Measurements from ENCODE around the gene SURF1. TPM values are rescaled to one million over a fixed set of nuclear protein-coding genes. Genes with fewer than 3 reads are reported as not detected.

SURF1 gene
- total RNA-seq, 1 experiment from 2014 or later, result 71.7 TPM

DNA sequence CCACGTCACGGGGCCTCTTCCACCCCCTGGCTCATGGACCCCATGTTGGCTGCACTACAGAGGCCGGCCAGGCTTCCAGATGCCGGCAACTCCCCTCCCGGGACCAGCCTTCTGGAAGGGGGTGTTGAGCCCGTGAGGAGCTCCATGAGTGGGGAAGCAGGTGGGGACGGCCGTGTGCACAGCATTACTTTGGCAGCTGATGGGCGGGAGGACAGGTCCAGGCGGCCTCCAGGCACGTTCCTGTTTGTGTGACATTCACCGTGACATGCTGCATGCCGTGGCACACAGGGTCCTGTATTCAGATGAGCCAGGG is 52.2 kb downstream of the SURF1 start:
- no TSS peak for BruUV-seq (replicated peaks)
- intact Hi-C loops (cut with micrococcal nuclease), result no loop called here
- H3K9me2 ChIP-seq (ENCODE audit: insufficient read depth), result no peaks in the 10 kb centered on the region
- no peak overlapping the region for H3K9ac ChIP-seq (ENCODE audit: low read length)
- no peaks in the 10 kb centered on the region for H4K20me1 ChIP-seq (ENCODE audit: insufficient read depth)
- ChIA-PET RAD21 (ENCODE audit: low non-redundant PET in 1 of 2, low total read pairs in 2 of 2, uncharacterized antibody in 2 of 2, unreplicated experiment in 2 of 2) (no interaction called here), CTCF (no interaction called here), POLR2A (no interaction called here)
- H3K36me3 ChIP-seq (ENCODE audit: control insufficient read depth in 1 of 2, insufficient read depth in 2 of 2, low read length in 2 of 2), result no peaks in the 10 kb centered on the region
- no peaks in the 10 kb centered on the region for H3K79me2 ChIP-seq (ENCODE audit: insufficient read depth, low read length)
- no peak for DNase-seq (ENCODE audit: low read depth, low spot score)
- H2AFZ ChIP-seq (ENCODE audit: low read depth, low read length, poor library complexity, severe bottlenecking), result no peak overlapping the region
- TF ChIP-seq, protein P1, sequence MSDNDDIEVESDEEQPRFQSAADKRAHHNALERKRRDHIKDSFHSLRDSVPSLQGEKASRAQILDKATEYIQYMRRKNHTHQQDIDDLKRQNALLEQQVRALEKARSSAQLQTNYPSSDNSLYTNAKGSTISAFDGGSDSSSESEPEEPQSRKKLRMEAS (IDR thresholded peaks at IDR 0.05), result no peak
- TF ChIP-seq SP1 (IDR thresholded peaks at IDR 0.05; ENCODE audit: low read depth), result no peak
- TF ChIP-seq YY1 (IDR thresholded peaks at IDR 0.05; ENCODE audit: extremely low read depth, insufficient replicate concordance, low read depth, low read length), result no peak
- TF ChIP-seq POLR2A (IDR thresholded peaks at IDR 0.05; ENCODE audit: borderline replicate concordance, extremely low read depth, insufficient read depth, insufficient read length), result no peak
- TF ChIP-seq, protein P2, sequence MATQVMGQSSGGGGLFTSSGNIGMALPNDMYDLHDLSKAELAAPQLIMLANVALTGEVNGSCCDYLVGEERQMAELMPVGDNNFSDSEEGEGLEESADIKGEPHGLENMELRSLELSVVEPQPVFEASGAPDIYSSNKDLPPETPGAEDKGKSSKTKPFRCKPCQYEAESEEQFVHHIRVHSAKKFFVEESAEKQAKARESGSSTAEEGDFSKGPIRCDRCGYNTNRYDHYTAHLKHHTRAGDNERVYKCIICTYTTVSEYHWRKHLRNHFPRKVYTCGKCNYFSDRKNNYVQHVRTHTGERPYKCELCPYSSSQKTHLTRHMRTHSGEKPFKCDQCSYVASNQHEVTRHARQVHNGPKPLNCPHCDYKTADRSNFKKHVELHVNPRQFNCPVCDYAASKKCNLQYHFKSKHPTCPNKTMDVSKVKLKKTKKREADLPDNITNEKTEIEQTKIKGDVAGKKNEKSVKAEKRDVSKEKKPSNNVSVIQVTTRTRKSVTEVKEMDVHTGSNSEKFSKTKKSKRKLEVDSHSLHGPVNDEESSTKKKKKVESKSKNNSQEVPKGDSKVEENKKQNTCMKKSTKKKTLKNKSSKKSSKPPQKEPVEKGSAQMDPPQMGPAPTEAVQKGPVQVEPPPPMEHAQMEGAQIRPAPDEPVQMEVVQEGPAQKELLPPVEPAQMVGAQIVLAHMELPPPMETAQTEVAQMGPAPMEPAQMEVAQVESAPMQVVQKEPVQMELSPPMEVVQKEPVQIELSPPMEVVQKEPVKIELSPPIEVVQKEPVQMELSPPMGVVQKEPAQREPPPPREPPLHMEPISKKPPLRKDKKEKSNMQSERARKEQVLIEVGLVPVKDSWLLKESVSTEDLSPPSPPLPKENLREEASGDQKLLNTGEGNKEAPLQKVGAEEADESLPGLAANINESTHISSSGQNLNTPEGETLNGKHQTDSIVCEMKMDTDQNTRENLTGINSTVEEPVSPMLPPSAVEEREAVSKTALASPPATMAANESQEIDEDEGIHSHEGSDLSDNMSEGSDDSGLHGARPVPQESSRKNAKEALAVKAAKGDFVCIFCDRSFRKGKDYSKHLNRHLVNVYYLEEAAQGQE (IDR thresholded peaks at IDR 0.05; ENCODE audit: low read depth), result no peak
- no peak for TF ChIP-seq EZH2 (IDR thresholded peaks at IDR 0.05)
- no peak for TF ChIP-seq EGR1 (IDR thresholded peaks at IDR 0.05; ENCODE audit: low read depth)
- ATAC-seq, result no peak
- 0 out of 2 replicates have a peak, but pooled peaks cover 3% of the 10 kb centered on the region for H3K27me3 ChIP-seq (ENCODE audit: insufficient read depth, low read length)
- no peak overlapping the region for H3K27ac ChIP-seq (ENCODE audit: low read depth, low read length)
- H3K4me2 ChIP-seq (ENCODE audit: low read length), result no peak overlapping the region
- no peaks in the 10 kb centered on the region for H3K9me3 ChIP-seq (ENCODE audit: control insufficient read depth in 1 of 2, insufficient read depth in 1 of 2, low read depth in 1 of 2, low read length in 2 of 2)
- H3K4me3 ChIP-seq (replicated peaks in 1 of 2; ENCODE audit: low read depth in 1 of 2, low read length in 2 of 2), result no peak overlapping the region
- no peaks in the 10 kb centered on the region for H3K4me1 ChIP-seq (ENCODE audit: control insufficient read depth in 1 of 2, insufficient read depth in 2 of 2, low read length in 2 of 2)

All from HCT116 (cell line).